HEK293 (cell line): ENCODE results near the gene KLRD1.
"Not testable (repeated sequence)": the region's sequence is repeated elsewhere in the genome, so short reads cannot be mapped to it uniquely, and the experiment has no call there.

Source experiments
- CTCF ChIA-PET: fragments of 350-600 bp; formaldehyde crosslinking; extraction: SDS; loops from one replicate; lab custom pipeline; 2021; ENCODE audit warnings: antibody characterized with exemption; lab: Yijun Ruan, JAX
- POLR2A ChIA-PET: fragments of 300-600 bp; formaldehyde crosslinking; extraction: SDS; loops from one replicate; lab custom pipeline; 2020; ENCODE audit warnings: antibody characterized with exemption, inconsistent platforms; lab: Yijun Ruan, JAX
- H3K27ac ChIP-seq: fragments of 200-500 bp; sonication (Bioruptor generic); 2 replicates; pipeline ENCODE4 v1.5.1; 2014; ENCODE audit warnings: low read depth, low read length, control low read depth, inconsistent platforms; ENCODE audit errors: extremely low read depth
- H3K36me3 ChIP-seq, 2 experiments: fragments of 200-500 bp in 1 of 2; sonication (Bioruptor generic) in 1 of 2; 1 replicate in 1 of 2; 2 replicates in 1 of 2; pipeline ENCODE4 v1.5.1; 2014 to 2017; ENCODE audit warnings: inconsistent platforms in 2 of 2, low read length in 2 of 2; ENCODE audit not compliant: control insufficient read depth in 2 of 2, insufficient read depth in 1 of 2
- H3K4me1 ChIP-seq: fragments of 200-500 bp; sonication (Bioruptor generic); 2 replicates; pipeline ENCODE4 v1.5.1; 2014; ENCODE audit warnings: mild to moderate bottlenecking, low read length, inconsistent platforms; ENCODE audit not compliant: control insufficient read depth, insufficient read depth
- H3K4me3 ChIP-seq: 2 replicates; pipeline ENCODE4 v1.5.1; 2011; ENCODE audit warnings: low read depth, mild to moderate bottlenecking, control low read depth, low read length, moderate library complexity
- H3K9me3 ChIP-seq: fragments of 200-500 bp; sonication (Bioruptor generic); 2 replicates; pipeline ENCODE4 v1.5.1; 2014; ENCODE audit warnings: low read depth, low read length, inconsistent platforms; ENCODE audit not compliant: control insufficient read depth, insufficient read depth
- GLI2 ChIP-seq: fragments of 450-650 bp; formaldehyde crosslinking; IDR thresholded peaks from 2 replicates; pipeline ENCODE4; 2017; ENCODE audit warnings: missing biosample characterization, missing genetic modification characterization, low read depth, borderline replicate concordance
- TRIM28 ChIP-seq: IDR thresholded peaks from 2 replicates; pipeline ENCODE4 v1.6.1; 2011; ENCODE audit warnings: low read length, control low read depth, borderline replicate concordance
- ZNF114 ChIP-seq: fragments of 450-650 bp; formaldehyde crosslinking; IDR thresholded peaks from 2 replicates; pipeline ENCODE4 v1.5.0; 2017; ENCODE audit warnings: missing biosample characterization, missing genetic modification characterization
- ZNF169 ChIP-seq: fragments of 450-650 bp; formaldehyde crosslinking; IDR thresholded peaks from 2 replicates; pipeline ENCODE4 v1.5.1; 2016; ENCODE audit warnings: missing biosample characterization, missing genetic modification characterization
- ZNF292 ChIP-seq: fragments of 450-650 bp; formaldehyde crosslinking; IDR thresholded peaks from 2 replicates; pipeline ENCODE4 v1.5.1; 2016; ENCODE audit warnings: low read depth, missing biosample characterization, missing genetic modification characterization, borderline replicate concordance
- ZNF335 ChIP-seq: fragments of 450-650 bp; formaldehyde crosslinking; conservative IDR thresholded peaks from 2 replicates; pipeline ENCODE4 v1.5.1; 2016; ENCODE audit warnings: missing biosample characterization, missing genetic modification characterization
- ZNF510 ChIP-seq: fragments of 450-650 bp; formaldehyde crosslinking; IDR thresholded peaks from 2 replicates; pipeline ENCODE4 v1.5.1; 2018; ENCODE audit warnings: mild to moderate bottlenecking, missing genetic modification characterization, missing biosample characterization; ENCODE audit not compliant: insufficient replicate concordance
- ZNF596 ChIP-seq: fragments of 450-650 bp; IDR thresholded peaks from 2 replicates; pipeline ENCODE4 v1.5.0; 2018; ENCODE audit warnings: missing biosample characterization, mild to moderate bottlenecking, missing genetic modification characterization, moderate library complexity
- ZNF654 ChIP-seq: fragments of 450-650 bp; formaldehyde crosslinking; IDR thresholded peaks from 2 replicates; pipeline ENCODE4 v1.5.1; 2016; ENCODE audit warnings: low read depth, missing biosample characterization, missing genetic modification characterization
- TF ChIP-seq, protein P1 (sequence below): fragments of 450-650 bp; formaldehyde crosslinking; IDR thresholded peaks from 2 replicates; pipeline ENCODE4 v1.5.1; 2017; ENCODE audit warnings: missing biosample characterization, missing genetic modification characterization
- TF ChIP-seq, protein P2 (sequence below): fragments of 450-650 bp; formaldehyde crosslinking; IDR thresholded peaks from 2 replicates; pipeline ENCODE4 v1.5.1; 2016; ENCODE audit warnings: missing biosample characterization, missing genetic modification characterization
- TF ChIP-seq, protein P3 (sequence below): fragments of 450-650 bp; formaldehyde crosslinking; IDR thresholded peaks from 2 replicates; pipeline ENCODE4 v1.5.1; 2016; ENCODE audit warnings: missing biosample characterization, missing genetic modification characterization, borderline replicate concordance
- TF ChIP-seq, protein P4 (sequence below): fragments of 450-650 bp; formaldehyde crosslinking; IDR thresholded peaks from 2 replicates; pipeline ENCODE4 v1.5.1; 2016; ENCODE audit warnings: missing biosample characterization, missing genetic modification characterization
- TF ChIP-seq, protein P5 (sequence below): fragments of 450-650 bp; formaldehyde crosslinking; IDR thresholded peaks from 2 replicates; pipeline ENCODE4 v1.5.1; 2016; ENCODE audit warnings: missing biosample characterization, missing genetic modification characterization
- TF ChIP-seq, protein P6 (sequence below): fragments of 450-650 bp; formaldehyde crosslinking; IDR thresholded peaks from 2 replicates; pipeline ENCODE4 v1.5.1; 2017; ENCODE audit warnings: missing biosample characterization, missing genetic modification characterization

The KLRD1 gene

DNA sequence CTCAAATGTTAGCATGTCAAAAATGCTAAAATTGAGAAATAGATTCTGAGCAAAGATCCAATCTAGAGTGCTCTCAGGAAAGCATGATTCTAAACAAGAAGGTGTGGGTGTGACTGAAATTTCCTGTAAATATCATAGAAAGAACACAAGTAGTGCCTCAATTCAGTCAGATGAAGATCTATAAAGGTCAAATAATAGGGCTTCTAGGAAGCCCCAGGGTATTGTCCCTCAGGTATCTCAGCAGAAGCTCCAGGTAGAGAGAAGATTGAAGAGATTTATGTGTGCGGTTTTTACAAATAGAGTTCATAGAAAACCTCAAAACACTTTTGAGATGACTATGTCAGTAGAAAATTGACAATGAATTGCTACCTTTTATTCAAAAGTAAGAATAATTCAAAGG, 13.0 kb downstream of the KLRD1 start (continued):
- TF ChIP-seq ZNF169 (tag by site-specific recombination) (no peak), ZNF510 (tag by site-specific recombination) (no peak), GLI2 (tag by site-specific recombination) (no peak), ZNF292 (tag by site-specific recombination) (no peak)
- TF ChIP-seq, all 188 proteins: peak for 0

DNA sequence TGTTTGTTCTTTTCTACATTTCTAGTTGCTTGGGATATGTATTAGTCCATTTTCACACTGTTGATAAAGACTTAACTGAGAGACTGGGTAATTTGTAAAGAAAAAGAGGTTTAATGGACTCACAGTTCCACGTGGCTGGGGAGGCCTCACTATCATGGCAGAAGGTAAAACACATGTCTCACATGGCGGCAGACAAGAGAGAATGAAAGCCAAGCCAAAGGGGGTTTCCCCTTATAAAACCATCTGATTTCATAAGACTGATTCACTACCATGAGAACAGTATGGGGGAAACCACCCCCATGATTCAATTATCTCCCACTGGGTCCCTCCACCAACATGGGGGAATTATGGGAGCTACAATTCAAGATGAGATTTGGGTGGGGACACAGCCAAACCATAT, 21.0 kb downstream of the KLRD1 start:
- H3K4me3 ChIP-seq, H3K27ac ChIP-seq, H3K36me3 ChIP-seq, H3K4me1 ChIP-seq, H3K9me3 ChIP-seq, POLR2A ChIA-PET: not testable (repeated sequence)
- CTCF ChIA-PET: interaction anchor here (1.8 kb wide), 1 partner anchor 93 kb away, joined by 6 read pairs; no protein-coding TSS in a partner anchor

DNA sequence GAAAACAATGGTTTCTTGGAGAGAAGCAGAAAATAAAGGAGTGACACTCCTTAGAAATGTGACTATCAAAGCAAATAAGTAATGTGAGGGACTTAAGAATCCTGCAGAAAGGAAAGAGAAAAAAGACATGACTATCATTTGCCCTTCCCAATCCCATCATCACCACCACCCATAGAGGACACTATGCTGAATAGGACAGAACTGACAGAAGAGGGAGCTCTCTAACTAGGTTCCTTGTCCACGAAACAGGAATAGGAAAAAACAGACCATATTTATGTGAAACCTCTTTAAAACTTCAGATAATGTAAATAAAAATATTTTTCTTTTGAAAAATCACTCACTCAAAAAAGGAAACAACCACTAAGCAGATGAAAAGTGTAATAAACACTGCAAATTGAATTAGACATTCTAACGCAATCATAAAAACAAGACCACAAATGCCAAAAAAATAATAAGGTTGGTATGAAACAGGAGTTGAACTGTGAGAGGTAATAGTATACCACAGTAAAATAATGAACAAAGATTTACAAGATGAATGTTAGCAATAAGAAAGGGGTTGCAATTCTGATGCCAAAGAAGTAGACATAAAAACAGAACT, 24.1 kb downstream of the KLRD1 start:
- ChIA-PET CTCF (interaction anchor here (0.6 to 2.9 kb wide), 8 partner anchors 9 to 231 kb away, joined by 3 to 13 read pairs (median 6); no protein-coding TSS in a partner anchor), POLR2A (no interaction called here)
- no peaks in the 10 kb centered on the region for H3K4me1 ChIP-seq

DNA sequence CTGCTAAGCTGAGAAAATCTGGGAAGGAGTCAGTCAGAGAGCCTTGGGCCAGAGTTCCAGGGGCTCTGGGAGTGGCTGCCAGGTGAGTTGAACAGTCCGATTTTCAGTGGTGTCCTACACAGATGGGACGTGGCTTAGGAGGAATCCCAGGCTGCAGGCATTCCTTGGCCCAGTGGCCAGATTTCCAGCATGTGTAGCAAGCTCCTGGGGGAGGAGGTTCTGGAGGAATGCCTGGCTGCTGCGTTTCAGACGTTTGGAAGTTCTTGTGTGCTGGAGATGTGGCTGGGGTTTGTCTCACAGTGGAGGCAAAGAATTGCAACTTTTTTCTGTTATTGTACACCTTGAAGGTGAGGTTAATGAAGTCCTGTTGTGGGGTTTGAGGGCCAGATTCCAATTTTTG, 28.5 kb downstream of the KLRD1 start:
- H3K4me1 ChIP-seq, H3K27ac ChIP-seq, H3K9me3 ChIP-seq, POLR2A ChIA-PET, H3K4me3 ChIP-seq, H3K36me3 ChIP-seq: not testable (repeated sequence)
- CTCF ChIA-PET: interaction anchor here (0.6 kb wide), 1 partner anchor 75 kb away, joined by 4 read pairs; no protein-coding TSS in a partner anchor

More for the DNA sequence above, 24.1 kb downstream of the KLRD1 start:
- TF ChIP-seq, protein P1, sequence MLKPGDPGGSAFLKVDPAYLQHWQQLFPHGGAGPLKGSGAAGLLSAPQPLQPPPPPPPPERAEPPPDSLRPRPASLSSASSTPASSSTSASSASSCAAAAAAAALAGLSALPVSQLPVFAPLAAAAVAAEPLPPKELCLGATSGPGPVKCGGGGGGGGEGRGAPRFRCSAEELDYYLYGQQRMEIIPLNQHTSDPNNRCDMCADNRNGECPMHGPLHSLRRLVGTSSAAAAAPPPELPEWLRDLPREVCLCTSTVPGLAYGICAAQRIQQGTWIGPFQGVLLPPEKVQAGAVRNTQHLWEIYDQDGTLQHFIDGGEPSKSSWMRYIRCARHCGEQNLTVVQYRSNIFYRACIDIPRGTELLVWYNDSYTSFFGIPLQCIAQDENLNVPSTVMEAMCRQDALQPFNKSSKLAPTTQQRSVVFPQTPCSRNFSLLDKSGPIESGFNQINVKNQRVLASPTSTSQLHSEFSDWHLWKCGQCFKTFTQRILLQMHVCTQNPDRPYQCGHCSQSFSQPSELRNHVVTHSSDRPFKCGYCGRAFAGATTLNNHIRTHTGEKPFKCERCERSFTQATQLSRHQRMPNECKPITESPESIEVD: peak; percentile 61
- TF ChIP-seq ZNF335 (tag by site-specific recombination) (0 out of 2 replicates have a peak, but pooled peaks have one; percentile 22), ZNF596 (tag by site-specific recombination) (no peak), TRIM28 (no peak), ZNF654 (tag by site-specific recombination) (peak; percentile 98), ZNF114 (tag by site-specific recombination) (no peak)
- TF ChIP-seq, protein P2, sequence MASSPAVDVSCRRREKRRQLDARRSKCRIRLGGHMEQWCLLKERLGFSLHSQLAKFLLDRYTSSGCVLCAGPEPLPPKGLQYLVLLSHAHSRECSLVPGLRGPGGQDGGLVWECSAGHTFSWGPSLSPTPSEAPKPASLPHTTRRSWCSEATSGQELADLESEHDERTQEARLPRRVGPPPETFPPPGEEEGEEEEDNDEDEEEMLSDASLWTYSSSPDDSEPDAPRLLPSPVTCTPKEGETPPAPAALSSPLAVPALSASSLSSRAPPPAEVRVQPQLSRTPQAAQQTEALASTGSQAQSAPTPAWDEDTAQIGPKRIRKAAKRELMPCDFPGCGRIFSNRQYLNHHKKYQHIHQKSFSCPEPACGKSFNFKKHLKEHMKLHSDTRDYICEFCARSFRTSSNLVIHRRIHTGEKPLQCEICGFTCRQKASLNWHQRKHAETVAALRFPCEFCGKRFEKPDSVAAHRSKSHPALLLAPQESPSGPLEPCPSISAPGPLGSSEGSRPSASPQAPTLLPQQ (tag by site-specific recombination): 0 out of 2 replicates have a peak, but pooled peaks have one; percentile 16
- TF ChIP-seq, protein P3, sequence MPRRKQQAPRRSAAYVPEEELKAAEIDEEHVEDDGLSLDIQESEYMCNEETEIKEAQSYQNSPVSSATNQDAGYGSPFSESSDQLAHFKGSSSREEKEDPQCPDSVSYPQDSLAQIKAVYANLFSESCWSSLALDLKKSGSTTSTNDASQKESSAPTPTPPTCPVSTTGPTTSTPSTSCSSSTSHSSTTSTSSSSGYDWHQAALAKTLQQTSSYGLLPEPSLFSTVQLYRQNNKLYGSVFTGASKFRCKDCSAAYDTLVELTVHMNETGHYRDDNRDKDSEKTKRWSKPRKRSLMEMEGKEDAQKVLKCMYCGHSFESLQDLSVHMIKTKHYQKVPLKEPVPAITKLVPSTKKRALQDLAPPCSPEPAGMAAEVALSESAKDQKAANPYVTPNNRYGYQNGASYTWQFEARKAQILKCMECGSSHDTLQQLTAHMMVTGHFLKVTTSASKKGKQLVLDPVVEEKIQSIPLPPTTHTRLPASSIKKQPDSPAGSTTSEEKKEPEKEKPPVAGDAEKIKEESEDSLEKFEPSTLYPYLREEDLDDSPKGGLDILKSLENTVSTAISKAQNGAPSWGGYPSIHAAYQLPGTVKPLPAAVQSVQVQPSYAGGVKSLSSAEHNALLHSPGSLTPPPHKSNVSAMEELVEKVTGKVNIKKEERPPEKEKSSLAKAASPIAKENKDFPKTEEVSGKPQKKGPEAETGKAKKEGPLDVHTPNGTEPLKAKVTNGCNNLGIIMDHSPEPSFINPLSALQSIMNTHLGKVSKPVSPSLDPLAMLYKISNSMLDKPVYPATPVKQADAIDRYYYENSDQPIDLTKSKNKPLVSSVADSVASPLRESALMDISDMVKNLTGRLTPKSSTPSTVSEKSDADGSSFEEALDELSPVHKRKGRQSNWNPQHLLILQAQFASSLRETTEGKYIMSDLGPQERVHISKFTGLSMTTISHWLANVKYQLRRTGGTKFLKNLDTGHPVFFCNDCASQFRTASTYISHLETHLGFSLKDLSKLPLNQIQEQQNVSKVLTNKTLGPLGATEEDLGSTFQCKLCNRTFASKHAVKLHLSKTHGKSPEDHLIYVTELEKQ (tag by site-specific recombination): no peak
- TF ChIP-seq, protein P4, sequence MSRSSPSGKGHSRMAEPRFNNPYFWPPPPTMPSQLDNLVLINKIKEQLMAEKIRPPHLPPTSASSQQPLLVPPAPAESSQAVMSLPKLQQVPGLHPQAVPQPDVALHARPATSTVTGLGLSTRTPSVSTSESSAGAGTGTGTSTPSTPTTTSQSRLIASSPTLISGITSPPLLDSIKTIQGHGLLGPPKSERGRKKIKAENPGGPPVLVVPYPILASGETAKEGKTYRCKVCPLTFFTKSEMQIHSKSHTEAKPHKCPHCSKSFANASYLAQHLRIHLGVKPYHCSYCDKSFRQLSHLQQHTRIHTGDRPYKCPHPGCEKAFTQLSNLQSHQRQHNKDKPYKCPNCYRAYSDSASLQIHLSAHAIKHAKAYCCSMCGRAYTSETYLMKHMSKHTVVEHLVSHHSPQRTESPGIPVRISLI (tag by site-specific recombination): peak; percentile 61
- TF ChIP-seq, protein P5, sequence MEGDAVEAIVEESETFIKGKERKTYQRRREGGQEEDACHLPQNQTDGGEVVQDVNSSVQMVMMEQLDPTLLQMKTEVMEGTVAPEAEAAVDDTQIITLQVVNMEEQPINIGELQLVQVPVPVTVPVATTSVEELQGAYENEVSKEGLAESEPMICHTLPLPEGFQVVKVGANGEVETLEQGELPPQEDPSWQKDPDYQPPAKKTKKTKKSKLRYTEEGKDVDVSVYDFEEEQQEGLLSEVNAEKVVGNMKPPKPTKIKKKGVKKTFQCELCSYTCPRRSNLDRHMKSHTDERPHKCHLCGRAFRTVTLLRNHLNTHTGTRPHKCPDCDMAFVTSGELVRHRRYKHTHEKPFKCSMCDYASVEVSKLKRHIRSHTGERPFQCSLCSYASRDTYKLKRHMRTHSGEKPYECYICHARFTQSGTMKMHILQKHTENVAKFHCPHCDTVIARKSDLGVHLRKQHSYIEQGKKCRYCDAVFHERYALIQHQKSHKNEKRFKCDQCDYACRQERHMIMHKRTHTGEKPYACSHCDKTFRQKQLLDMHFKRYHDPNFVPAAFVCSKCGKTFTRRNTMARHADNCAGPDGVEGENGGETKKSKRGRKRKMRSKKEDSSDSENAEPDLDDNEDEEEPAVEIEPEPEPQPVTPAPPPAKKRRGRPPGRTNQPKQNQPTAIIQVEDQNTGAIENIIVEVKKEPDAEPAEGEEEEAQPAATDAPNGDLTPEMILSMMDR (tag by site-specific recombination): peak; percentile 95
- TF ChIP-seq, protein P6, sequence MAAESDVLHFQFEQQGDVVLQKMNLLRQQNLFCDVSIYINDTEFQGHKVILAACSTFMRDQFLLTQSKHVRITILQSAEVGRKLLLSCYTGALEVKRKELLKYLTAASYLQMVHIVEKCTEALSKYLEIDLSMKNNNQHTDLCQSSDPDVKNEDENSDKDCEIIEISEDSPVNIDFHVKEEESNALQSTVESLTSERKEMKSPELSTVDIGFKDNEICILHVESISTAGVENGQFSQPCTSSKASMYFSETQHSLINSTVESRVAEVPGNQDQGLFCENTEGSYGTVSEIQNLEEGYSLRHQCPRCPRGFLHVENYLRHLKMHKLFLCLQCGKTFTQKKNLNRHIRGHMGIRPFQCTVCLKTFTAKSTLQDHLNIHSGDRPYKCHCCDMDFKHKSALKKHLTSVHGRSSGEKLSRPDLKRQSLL (tag by site-specific recombination): no peak
- H3K9me3 ChIP-seq: no peaks in the 10 kb centered on the region
- no peak overlapping the region for H3K4me3 ChIP-seq
- H3K36me3 ChIP-seq: no peaks in the 10 kb centered on the region
- no peak overlapping the region for H3K27ac ChIP-seq
